Activated B cell treated with CpG ODN at 0.5 μM for 24 hours (primary cell): Measurements from ENCODE around the gene PANK4. TPM values are rescaled to one million over a fixed set of nuclear protein-coding genes. Genes with fewer than 3 reads are reported as not detected.

Experiments used
- ATAC-seq: fragments of 200-7000 bp; cut with Tn5 transposase; one replicate; pipeline ENCODE4 v1.10.0; 2021; ENCODE audit warnings: low read depth, mild to moderate bottlenecking, moderate library complexity
- CTCF ChIA-PET: fragments of 350-600 bp; sonication (Branson Sonifier 250); formaldehyde crosslinking; loops from one replicate; lab custom pipeline; 2021; ENCODE audit warnings: antibody characterized with exemption; lab: Charles Lee
- POLR2A ChIA-PET: fragments of 350-600 bp; sonication (Branson Sonifier 250); formaldehyde crosslinking; loops from one replicate; lab custom pipeline; 2021; ENCODE audit warnings: antibody characterized with exemption; lab: Charles Lee
- DNase-seq: peaks from one replicate; pipeline ENCODE4 v3.0.0; 2022
- H3K27ac Mint-ChIP-seq: one replicate; pipeline ENCODE4 v1.8.0; 2020; ENCODE audit warnings: mixed read lengths
- H3K27me3 Mint-ChIP-seq: one replicate; pipeline ENCODE4 v1.8.0; 2021; ENCODE audit warnings: mixed read lengths
- H3K36me3 Mint-ChIP-seq: one replicate; pipeline ENCODE4 v1.8.0; 2021; ENCODE audit warnings: low read depth, mixed read lengths
- H3K4me1 Mint-ChIP-seq: one replicate; pipeline ENCODE4 v1.8.0; 2021; ENCODE audit warnings: mixed read lengths
- H3K4me3 Mint-ChIP-seq: one replicate; pipeline ENCODE4 v1.8.0; 2020; ENCODE audit warnings: mild to moderate bottlenecking, mixed read lengths
- H3K9me3 Mint-ChIP-seq: one replicate; pipeline ENCODE4 v1.8.0; 2020; ENCODE audit warnings: mixed read lengths
- CTCF ChIP-seq: fragments of 200-600 bp; IDR thresholded peaks from one replicate; pipeline ENCODE4 v1.8.0; 2022; ENCODE audit warnings: antibody characterized with exemption, mild to moderate bottlenecking
- intact Hi-C: fragments of 100-400 bp; cut with micrococcal nuclease; formaldehyde crosslinking; loops from one replicate; pipeline ENCODE4 v1.15.1; 2024
- total RNA-seq: library from RNA; stranded (reverse); gene quantifications from 2 replicates; pipeline ENCODE4 v1.2.3, GENCODE V29; 2022

The PANK4 gene
- total RNA-seq, 1 donor from 2014 or later, result 54.0 TPM

- intact Hi-C loops, result no loop called here
- POLR2A ChIA-PET, result no interaction called here
- Mint-ChIP-seq H3K4me3 (no peak overlapping the region), H3K4me1 (peaks cover 15% of the 10 kb centered on the region), H3K9me3 (no peaks in the 10 kb centered on the region), H3K36me3 (no peaks in the 10 kb centered on the region), H3K27ac (no peak overlapping the region), H3K27me3 (no peaks in the 10 kb centered on the region)
- ATAC-seq (no peak), DNase-seq (no peak)
- CTCF ChIA-PET, result no interaction called here
- no peak for TF ChIP-seq CTCF
Observed at GRCh38 chr1:2473198-2473597, 53.2 kb downstream of the PANK4 start.

GRCh38 chr1:2472561-2473177, 53.7 kb downstream of the PANK4 start:
- POLR2A ChIA-PET, result no interaction called here
- Mint-ChIP-seq H3K4me3 (no peak overlapping the region), H3K9me3 (no peaks in the 10 kb centered on the region), H3K4me1 (peaks cover 15% of the 10 kb centered on the region), H3K27me3 (no peaks in the 10 kb centered on the region), H3K36me3 (no peaks in the 10 kb centered on the region), H3K27ac (no peak overlapping the region)
- CTCF ChIA-PET, result no interaction called here
- ATAC-seq (no peak), DNase-seq (no peak)
- intact Hi-C loops, result no loop called here
- TF ChIP-seq CTCF, result no peak

GRCh38 chr1:2472109-2472508, 54.3 kb downstream of the PANK4 start:
- Mint-ChIP-seq H3K9me3 (no peaks in the 10 kb centered on the region), H3K4me1 (peaks cover 15% of the 10 kb centered on the region), H3K27ac (no peak overlapping the region), H3K4me3 (no peak overlapping the region), H3K27me3 (no peaks in the 10 kb centered on the region), H3K36me3 (no peaks in the 10 kb centered on the region)
- no peak for DNase-seq
- ChIA-PET POLR2A (no interaction called here), CTCF (no interaction called here)
- no peak for ATAC-seq
- TF ChIP-seq CTCF, result no peak
- intact Hi-C loops, result no loop called here

GRCh38 chr1:2471587-2472001, 54.8 kb downstream of the PANK4 start:
- no peak for TF ChIP-seq CTCF
- H3K4me1 Mint-ChIP-seq, result peaks cover 15% of the 10 kb centered on the region
- H3K4me3 Mint-ChIP-seq, result no peak overlapping the region
- H3K36me3 Mint-ChIP-seq, result no peaks in the 10 kb centered on the region
- DNase-seq (no peak), ATAC-seq (no peak)
- no peak overlapping the region for H3K27ac Mint-ChIP-seq
- intact Hi-C loops, result no loop called here
- ChIA-PET CTCF (no interaction called here), POLR2A (no interaction called here)
- no peaks in the 10 kb centered on the region for H3K9me3 Mint-ChIP-seq
- peaks cover 1% of the 10 kb centered on the region for H3K27me3 Mint-ChIP-seq

GRCh38 chr1:2471159-2471471, 55.3 kb downstream of the PANK4 start:
- DNase-seq (no peak), ATAC-seq (no peak)
- Mint-ChIP-seq H3K9me3 (no peaks in the 10 kb centered on the region), H3K4me1 (peaks cover 17% of the 10 kb centered on the region), H3K4me3 (no peak overlapping the region), H3K36me3 (no peaks in the 10 kb centered on the region), H3K27me3 (peaks cover 2% of the 10 kb centered on the region), H3K27ac (no peak overlapping the region)
- no peak for TF ChIP-seq CTCF
- intact Hi-C loops, result no loop called here
- POLR2A ChIA-PET, result no interaction called here
- CTCF ChIA-PET, result no interaction called here
